ENCODE results near the gene LYRM4.
A peak's percentile ranks its signal among the peaks of the same experiment; 100 is the strongest.

The LYRM4 gene

DNA sequence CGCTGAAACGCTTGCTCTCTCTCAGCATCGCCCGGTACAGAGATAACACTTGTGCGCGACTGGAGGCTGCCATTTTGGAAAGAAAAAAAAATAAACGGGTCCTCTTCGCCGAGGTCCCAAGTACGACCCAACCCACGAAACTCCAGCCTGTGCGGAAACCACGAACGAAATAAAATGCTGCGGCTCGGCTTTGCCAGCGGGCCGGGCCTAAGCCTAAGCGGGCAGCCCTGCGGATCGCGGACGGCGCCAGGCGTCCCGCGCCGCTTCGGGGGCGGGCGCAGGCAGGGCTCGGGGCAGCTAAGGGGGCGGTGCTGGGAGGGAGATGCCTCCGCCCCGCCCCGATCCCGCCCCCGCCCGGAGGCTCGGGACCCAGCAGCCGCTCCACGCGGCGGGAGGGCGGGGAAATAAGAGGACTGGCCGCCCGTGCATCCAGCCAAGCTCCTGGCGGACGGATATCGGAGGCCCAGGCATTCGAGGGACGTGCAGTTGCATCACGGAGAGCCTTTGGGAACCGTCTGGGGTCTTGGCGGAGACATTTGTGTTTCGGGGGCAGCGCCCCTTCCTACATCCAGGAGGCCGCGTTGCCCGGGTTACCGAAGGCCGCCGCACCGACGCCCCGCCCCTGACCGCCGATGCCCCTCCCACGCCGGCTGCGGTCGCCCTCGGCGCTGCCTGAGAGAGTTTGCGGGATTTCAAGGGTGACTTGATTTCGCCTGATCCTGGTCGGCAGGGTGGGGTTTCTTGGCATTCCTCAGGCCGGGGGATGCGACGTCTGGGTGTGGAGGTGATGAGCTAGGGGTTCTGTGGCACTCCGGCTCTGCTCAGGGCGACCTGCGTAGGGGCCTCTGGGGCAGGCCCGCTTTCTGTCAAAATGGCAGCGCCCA is at the start of gene LYRM4, which contains the start of gene FARS2:
TSS of gene LYRM4 (minus strand) at position 290 of the 884 bp plus-strand sequence. CDS start at position 73, 217 bp downstream.
TSS of gene FARS2 (plus strand) at position 853 of the 884 bp plus-strand sequence.
- DNase-seq (ENCODE audit: low read depth) = peak; percentile 45
- peak within 1 kb of the TSS; percentile 80 for H3K4me3 ChIP-seq (ENCODE audit: low read depth, low read length)

- no peak for DNase-seq (ENCODE audit: low read depth)
- no peak overlapping the region for H3K4me3 ChIP-seq (ENCODE audit: low read depth, low read length)
These were observed 47.3 kb upstream of the LYRM4 start for GRCh38 chr6:5308066-5308465.

- no peak for DNase-seq (ENCODE audit: low read depth)
- H3K4me3 ChIP-seq (ENCODE audit: low read depth, low read length) = no peak overlapping the region
These were observed 46.3 kb upstream of the LYRM4 start for GRCh38 chr6:5307058-5307457.

DNA sequence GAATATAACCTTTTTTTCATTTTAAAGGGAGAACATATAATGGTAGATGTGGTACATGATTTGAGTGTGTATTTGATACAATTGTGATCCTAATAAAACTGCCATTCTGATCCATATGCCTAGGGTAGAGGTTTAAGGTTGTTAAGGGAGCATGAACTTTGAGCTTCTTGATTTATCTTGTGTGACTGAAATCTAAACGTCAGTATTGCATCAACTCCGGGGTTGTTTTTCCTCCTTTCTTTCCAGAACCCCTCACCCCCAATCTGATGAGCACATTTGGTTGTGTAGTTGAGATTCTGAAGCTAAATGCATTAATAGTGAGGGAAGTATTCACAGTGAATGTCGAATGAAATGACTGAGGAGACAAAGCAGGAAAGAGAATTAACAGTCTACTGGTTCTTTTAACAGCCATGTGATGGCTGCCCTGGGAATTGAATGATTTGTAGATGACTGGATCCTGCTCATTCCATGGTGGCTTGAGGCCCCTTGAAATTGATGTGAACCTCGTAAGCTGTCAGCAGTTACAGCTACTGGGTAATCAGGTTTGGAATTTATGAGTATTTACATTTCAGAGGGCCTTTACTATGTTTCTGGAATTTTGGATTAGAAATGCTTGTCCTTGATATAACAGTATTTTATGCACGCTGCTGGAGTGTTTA is 45.3 kb upstream of the LYRM4 start:
- peak; percentile 39 for DNase-seq (ENCODE audit: low read depth)
- H3K4me3 ChIP-seq (ENCODE audit: low read depth, low read length) = no peak overlapping the region

GRCh38 chr6:5303682-5304081 is 42.9 kb upstream of the LYRM4 start:
- H3K4me3 ChIP-seq (ENCODE audit: low read depth, low read length) = no peak overlapping the region
- no peak for DNase-seq (ENCODE audit: low read depth)

- no peak for DNase-seq (ENCODE audit: low read depth)
- no peak overlapping the region for H3K4me3 ChIP-seq (ENCODE audit: low read depth, low read length)
These were observed 42.4 kb upstream of the LYRM4 start for GRCh38 chr6:5302995-5303622.

GRCh38 chr6:5302220-5302946 is 41.6 kb upstream of the LYRM4 start:
- no peak overlapping the region for H3K4me3 ChIP-seq (ENCODE audit: low read depth, low read length)

GRCh38 chr6:5300206-5300764 is 39.5 kb upstream of the LYRM4 start:
- H3K4me3 ChIP-seq (ENCODE audit: low read depth, low read length) = no peak overlapping the region
- no peak for DNase-seq (ENCODE audit: low read depth)

More at GRCh38 chr6:5302220-5302946, 41.6 kb upstream of the LYRM4 start:
- DNase-seq (ENCODE audit: low read depth) = no peak

GRCh38 chr6:5295623-5296022 is 34.9 kb upstream of the LYRM4 start:
- no peak overlapping the region for H3K4me3 ChIP-seq (ENCODE audit: low read depth, low read length)
- no peak for DNase-seq (ENCODE audit: low read depth)

GRCh38 chr6:5294392-5295211 is 33.9 kb upstream of the LYRM4 start:
- H3K4me3 ChIP-seq (ENCODE audit: low read depth, low read length) = no peak overlapping the region
- DNase-seq (ENCODE audit: low read depth) = no peak

DNA sequence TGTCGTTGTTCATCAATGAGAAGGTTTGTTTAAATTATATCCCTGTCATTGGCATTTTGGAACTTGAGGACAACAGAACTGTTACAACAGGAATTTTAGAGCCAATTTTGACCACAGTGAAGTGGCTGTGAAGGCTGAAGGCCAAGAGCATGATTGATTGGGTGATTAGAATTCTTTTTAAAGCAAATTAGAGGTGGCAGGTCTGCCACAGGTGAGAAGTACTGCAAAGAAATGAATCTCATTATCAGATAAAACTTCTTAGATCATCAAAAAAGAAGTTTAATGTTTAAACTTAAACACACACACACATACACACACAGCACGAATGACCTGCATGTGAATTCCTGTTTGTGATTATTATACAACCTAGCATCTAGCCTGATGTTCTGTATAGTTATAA is 32.9 kb upstream of the LYRM4 start:
- no peak for DNase-seq (ENCODE audit: low read depth)
- no peak overlapping the region for H3K4me3 ChIP-seq (ENCODE audit: low read depth, low read length)

- DNase-seq (ENCODE audit: low read depth) = no peak
- H3K4me3 ChIP-seq (ENCODE audit: low read depth, low read length) = no peak overlapping the region
These were observed 31.4 kb upstream of the LYRM4 start for GRCh38 chr6:5292154-5292553.

DNA sequence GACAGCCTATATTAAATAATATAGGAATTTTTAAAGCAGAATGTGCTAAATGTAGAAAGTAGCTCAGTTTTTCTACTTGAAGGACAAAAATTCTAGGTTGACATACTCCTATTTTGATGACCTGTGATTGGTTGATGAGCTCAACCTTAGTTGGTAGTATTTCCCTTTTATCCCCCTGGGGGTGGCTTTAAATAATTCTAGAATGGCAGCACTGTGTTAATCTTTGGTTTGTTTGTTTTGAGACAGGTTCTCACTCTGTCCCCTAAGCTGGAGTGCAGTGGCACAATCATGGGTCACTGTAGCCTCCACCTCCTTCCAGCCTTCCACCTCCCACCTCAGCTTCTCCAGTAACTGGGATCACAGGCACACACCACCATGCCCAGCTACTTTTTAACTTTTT is 29.8 kb upstream of the LYRM4 start:
- no peak for DNase-seq (ENCODE audit: low read depth)
- H3K4me3 ChIP-seq (ENCODE audit: low read depth, low read length) = no peak overlapping the region

- DNase-seq (ENCODE audit: low read depth) = no peak
- no peak overlapping the region for H3K4me3 ChIP-seq (ENCODE audit: low read depth, low read length)
These were observed 29.3 kb upstream of the LYRM4 start for GRCh38 chr6:5290097-5290496.

DNA sequence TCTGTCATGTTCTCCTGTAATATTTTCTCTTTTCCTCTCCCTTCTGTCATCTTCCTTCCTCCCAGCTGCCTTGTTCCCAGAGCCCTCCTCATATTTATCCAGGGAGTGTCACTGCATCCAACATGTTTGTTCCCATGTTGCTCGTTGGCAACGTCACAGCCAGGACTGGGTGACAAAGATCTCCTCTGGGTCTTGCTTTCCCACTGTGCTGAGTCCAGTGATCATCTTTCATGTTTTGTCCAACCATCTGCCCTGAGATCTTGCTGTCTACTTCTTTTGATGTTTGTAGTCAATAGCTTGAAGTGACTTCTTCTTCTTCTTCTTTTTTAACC is 27.2 kb upstream of the LYRM4 start:
- no peak overlapping the region for H3K4me3 ChIP-seq (ENCODE audit: low read depth, low read length)
- no peak for DNase-seq (ENCODE audit: low read depth)

DNA sequence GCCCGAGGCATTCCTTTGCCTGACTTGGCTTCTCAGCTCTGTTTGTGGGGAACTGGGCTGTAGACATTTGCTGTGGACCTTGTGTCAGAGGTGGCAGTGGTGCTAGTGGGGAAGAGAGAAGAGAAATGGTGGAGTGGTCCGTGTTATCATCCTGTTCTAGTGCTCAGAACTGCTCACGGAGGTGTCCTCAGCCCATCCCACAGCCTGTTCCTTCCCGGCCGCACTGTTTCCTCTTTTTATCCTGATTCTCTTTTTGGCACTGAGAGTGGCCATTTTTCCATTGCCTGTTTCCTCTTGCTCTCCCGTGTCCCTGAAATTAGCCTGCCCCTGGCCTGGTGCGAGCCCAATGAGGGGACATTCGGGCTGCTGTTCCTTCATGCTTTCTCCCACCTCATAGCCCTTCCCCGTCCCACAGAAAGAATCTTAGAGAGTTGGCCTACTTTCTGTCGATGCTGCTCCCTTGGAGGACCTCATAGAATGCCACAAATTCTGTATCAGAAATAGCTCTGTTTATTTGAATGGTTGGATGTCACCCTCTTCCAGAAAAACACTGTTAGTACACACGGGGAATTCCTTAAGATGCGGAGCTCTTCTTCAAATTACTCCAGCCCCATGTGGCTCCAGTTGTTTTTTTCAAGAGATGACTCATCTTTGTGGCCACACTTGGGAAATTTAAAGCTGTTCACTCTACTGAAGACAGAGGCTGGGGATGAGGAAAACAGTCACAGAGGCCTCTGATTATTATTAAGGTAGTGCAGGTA is 26.6 kb upstream of the LYRM4 start:
- no peak overlapping the region for H3K4me3 ChIP-seq (ENCODE audit: low read depth, low read length)
- peak; percentile 46 for DNase-seq (ENCODE audit: low read depth)

- no peak for DNase-seq (ENCODE audit: low read depth)
- H3K4me3 ChIP-seq (ENCODE audit: low read depth, low read length) = no peak overlapping the region
These were observed 26.0 kb upstream of the LYRM4 start for GRCh38 chr6:5286780-5287179.

GRCh38 chr6:5285526-5285925 is 24.8 kb upstream of the LYRM4 start:
- H3K4me3 ChIP-seq (ENCODE audit: low read depth, low read length) = no peak overlapping the region

More at GRCh38 chr6:5285526-5285925, 24.8 kb upstream of the LYRM4 start:
- DNase-seq (ENCODE audit: low read depth) = no peak
